Fibroblast of lung (primary cell): Measurements from ENCODE around the gene HMGA1. TPM values are rescaled to one million over a fixed set of nuclear protein-coding genes. Genes with fewer than 3 reads are reported as not detected.

Experiments
- DNase-seq, 2 donors: peaks; one replicate each; pipeline versions ENCODE4 v3.0.0 to v3.0.0-alpha.2; 2010; ENCODE audit warnings: low read depth in 2 of 2
- H2AFZ ChIP-seq: 2 replicates; pipeline ENCODE4 v1.5.1; 2012; ENCODE audit warnings: low read length, control low read depth, inconsistent platforms
- H3K27ac ChIP-seq: 2 replicates; pipeline ENCODE4 v1.5.1; 2011; ENCODE audit warnings: low read length, control low read depth; ENCODE audit not compliant: insufficient read depth
- H3K27me3 ChIP-seq: 2 replicates; pipeline ENCODE4 v1.5.1; 2011; ENCODE audit warnings: mild to moderate bottlenecking, low read length; ENCODE audit not compliant: control insufficient read depth, insufficient read depth
- H3K36me3 ChIP-seq: 2 replicates; pipeline ENCODE4 v1.5.1; 2011; ENCODE audit warnings: low read length; ENCODE audit not compliant: control insufficient read depth, insufficient read depth
- H3K4me1 ChIP-seq: 2 replicates; pipeline ENCODE4 v1.5.1; 2011; ENCODE audit warnings: low read length; ENCODE audit not compliant: control insufficient read depth, insufficient read depth; ENCODE audit errors: extremely low read depth
- H3K4me2 ChIP-seq: 2 replicates; pipeline ENCODE4 v1.5.1; 2011; ENCODE audit warnings: low read length, control low read depth; ENCODE audit not compliant: insufficient read depth; ENCODE audit errors: extremely low read depth
- H3K4me3 ChIP-seq, 4 experiments: fragments of 200-600 bp in 1 of 4; sonication (generic) in 1 of 4; replicated peaks in 1 of 4; 2 replicates each; pipeline ENCODE4 v1.5.1; 2011 to 2016; ENCODE audit warnings: low read length in 4 of 4, low read depth in 3 of 4, mild to moderate bottlenecking in 3 of 4, control low read depth in 2 of 4, inconsistent platforms in 1 of 4, mixed read lengths in 1 of 4; ENCODE audit not compliant: insufficient read depth in 1 of 4; ENCODE audit errors: control extremely low read depth in 1 of 4
- H3K79me2 ChIP-seq: 2 replicates; pipeline ENCODE4 v1.5.1; 2012; ENCODE audit warnings: mild to moderate bottlenecking, low read length, inconsistent platforms; ENCODE audit not compliant: control insufficient read depth, insufficient read depth
- H3K9ac ChIP-seq: 2 replicates; pipeline ENCODE4 v1.5.1; 2011; ENCODE audit warnings: mild to moderate bottlenecking, low read length, control low read depth; ENCODE audit not compliant: insufficient read depth
- H3K9me3 ChIP-seq: 2 replicates; pipeline ENCODE4 v1.5.1; 2012; ENCODE audit warnings: low read depth, low read length; ENCODE audit not compliant: control insufficient read depth, insufficient read depth
- H4K20me1 ChIP-seq: 2 replicates; pipeline ENCODE4 v1.5.1; 2011; ENCODE audit warnings: low read length; ENCODE audit not compliant: control insufficient read depth, insufficient read depth; ENCODE audit errors: extremely low read depth
- CTCF ChIP-seq, 2 donors: IDR thresholded peaks in 1 of 2; conservative IDR thresholded peaks in 1 of 2; 1 replicate in 1 of 2; 2 replicates in 1 of 2; pipeline ENCODE4 v1.5.1; 2011 to 2012; ENCODE audit warnings: low read length in 2 of 2, control low read depth in 1 of 2, inconsistent platforms in 1 of 2, low read depth in 1 of 2, mild to moderate bottlenecking in 1 of 2
- EZH2 ChIP-seq: IDR thresholded peaks from 2 replicates; pipeline ENCODE4 v1.5.1; 2012; ENCODE audit warnings: low read length, control low read depth, mild to moderate bottlenecking; ENCODE audit errors: missing control alignments
- polyA plus RNA-seq, 2 donors: library from polyadenylated mRNA; depleted of rRNA in 1 of 2; stranded (reverse) in 1 of 2; unstranded in 1 of 2; fragments of >200 nt; gene quantifications; 2 replicates each; pipeline ENCODE4 v1.2.1, GENCODE V29; 2011 to 2012; ENCODE audit warnings: missing spikeins in 1 of 2
- total RNA-seq: library from RNA; depleted of rRNA; stranded (reverse); fragments of >200 nt; gene quantifications from 2 replicates; pipeline ENCODE4 v1.2.1, GENCODE V29; 2014

The HMGA1 gene
- total and polyA plus RNA-seq, 2 donors (not counting 1 experiment from before 2014, with no cell fraction given): 29.6 to 121 TPM

GRCh38 chr6:34289137-34289536 is 52.5 kb downstream of the HMGA1 start:
- no peak overlapping the region for H3K4me2 ChIP-seq
- H3K27ac ChIP-seq: no peak overlapping the region
- H3K4me1 ChIP-seq: peaks cover 5% of the 10 kb centered on the region
- no peak overlapping the region for H2AFZ ChIP-seq
- H4K20me1 ChIP-seq: no peaks in the 10 kb centered on the region
- no peaks in the 10 kb centered on the region for H3K27me3 ChIP-seq
- DNase-seq: no peak
- no peak overlapping the region for H3K9ac ChIP-seq
- no peaks in the 10 kb centered on the region for H3K79me2 ChIP-seq
- no peak overlapping the region for H3K4me3 ChIP-seq
- H3K9me3 ChIP-seq: no peaks in the 10 kb centered on the region
- no peak for TF ChIP-seq EZH2
- TF ChIP-seq CTCF (conservative IDR thresholded peaks at IDR 0.05 in 1 of 2, IDR thresholded peaks at IDR 0.05 in 1 of 2; ENCODE audit: low read depth in 1 of 2, low read length in 2 of 2): no peak
- peaks cover 4% of the 10 kb centered on the region for H3K36me3 ChIP-seq

- Histone ChIP-seq H3K4me3 (no peak overlapping the region), H2AFZ (no peak overlapping the region), H3K27ac (no peak overlapping the region), H3K9ac (no peak overlapping the region), H4K20me1 (no peaks in the 10 kb centered on the region), H3K9me3 (no peaks in the 10 kb centered on the region), H3K79me2 (no peaks in the 10 kb centered on the region), H3K27me3 (no peaks in the 10 kb centered on the region), H3K4me1 (no peaks in the 10 kb centered on the region), H3K4me2 (no peak overlapping the region), H3K36me3 (peaks cover 4% of the 10 kb centered on the region)
- TF ChIP-seq CTCF (conservative IDR thresholded peaks at IDR 0.05 in 1 of 2, IDR thresholded peaks at IDR 0.05 in 1 of 2; ENCODE audit: low read depth in 1 of 2, low read length in 2 of 2) (no peak), EZH2 (no peak)
- DNase-seq: no peak
Observed at GRCh38 chr6:34292954-34293353, 56.3 kb downstream of the HMGA1 start.

GRCh38 chr6:34295721-34296120 is 59.0 kb downstream of the HMGA1 start:
- DNase-seq: peak in 1 of 2 donors; percentile 9

More at GRCh38 chr6:34295721-34296120, 59.0 kb downstream of the HMGA1 start:
- Histone ChIP-seq H3K27ac (no peak overlapping the region), H3K9me3 (no peaks in the 10 kb centered on the region), H3K4me1 (no peaks in the 10 kb centered on the region), H3K36me3 (peaks cover 4% of the 10 kb centered on the region), H3K4me2 (no peak overlapping the region), H3K4me3 (no peak overlapping the region), H3K79me2 (no peaks in the 10 kb centered on the region), H2AFZ (no peak overlapping the region), H4K20me1 (no peaks in the 10 kb centered on the region), H3K9ac (no peak overlapping the region), H3K27me3 (no peaks in the 10 kb centered on the region)
- TF ChIP-seq CTCF (conservative IDR thresholded peaks at IDR 0.05 in 1 of 2, IDR thresholded peaks at IDR 0.05 in 1 of 2; ENCODE audit: low read depth in 1 of 2, low read length in 2 of 2) (no peak), EZH2 (no peak)

Other genes with a start within 250 kb of the HMGA1 start
- under 0.01 TPM in 2 replicates for gene GRM4, start 90.8 kb upstream of the HMGA1 start, total RNA-seq
- not detected in 2 replicates for gene GRM4, start 90.8 kb upstream of the HMGA1 start, polyA plus RNA-seq
- 26.5 and 36.3 TPM in 2 replicates for gene SMIM29, start 12.1 kb downstream of the HMGA1 start, total RNA-seq
- 16.7 and 34.7 TPM in 2 replicates for gene SMIM29, start 12.1 kb downstream of the HMGA1 start, polyA plus RNA-seq
- gene NUDT3, start 155.8 kb downstream of the HMGA1 start, total RNA-seq: 11.6 and 16.0 TPM in 2 replicates
- gene NUDT3, start 155.8 kb downstream of the HMGA1 start, polyA plus RNA-seq: 23.4 and 27.4 TPM in 2 replicates
- gene RPS10, start 189.2 kb downstream of the HMGA1 start, total RNA-seq: 1,649 and 1,873 TPM in 2 replicates
- gene RPS10, start 189.2 kb downstream of the HMGA1 start, polyA plus RNA-seq: 2,883 and 3,469 TPM in 2 replicates
- gene PACSIN1, start 229.2 kb downstream of the HMGA1 start, total RNA-seq: under 0.01 TPM in 1 of 2 replicates, not detected in the other
- 0.02 TPM in 1 of 2 replicates, not detected in the other for gene PACSIN1, start 229.2 kb downstream of the HMGA1 start, polyA plus RNA-seq